Activated CD4-positive, alpha-beta T cell treated with anti-CD3 and anti-CD28 coated beads for 1 hour (primary cell): Measurements from ENCODE around the gene KDELR1.

Experiments
- DNase-seq: peaks from one replicate; pipeline ENCODE4 v3.0.0-alpha.2; 2020

Gene KDELR1

GRCh38 chr19:48391100-48392005 lies at the start of gene KDELR1:
KDELR1 (minus strand) TSS chr19:48391551; CDS start chr19:48391358, 193 bp downstream.
- DNase-seq = peak; percentile 60

GRCh38 chr19:48436586-48436985 lies 45.2 kb upstream of the KDELR1 start:
- no peak for DNase-seq

- DNase-seq = no peak
Observed at GRCh38 chr19:48433337-48433736, 42.0 kb upstream of the KDELR1 start.

- DNase-seq = no peak
Observed at GRCh38 chr19:48428670-48429069, 37.3 kb upstream of the KDELR1 start.

GRCh38 chr19:48424694-48425219 lies 33.4 kb upstream of the KDELR1 start:
- no peak for DNase-seq

GRCh38 chr19:48421548-48421947 lies 30.2 kb upstream of the KDELR1 start:
- no peak for DNase-seq

GRCh38 chr19:48419158-48419920 lies 28.0 kb upstream of the KDELR1 start:
- DNase-seq = peak; percentile 43

GRCh38 chr19:48418317-48419064 lies 27.1 kb upstream of the KDELR1 start:
- DNase-seq = no peak

GRCh38 chr19:48417421-48417820 lies 26.1 kb upstream of the KDELR1 start:
- DNase-seq = no peak

- DNase-seq = no peak
Observed at GRCh38 chr19:48415806-48416221, 24.5 kb upstream of the KDELR1 start.

GRCh38 chr19:48415395-48415794 lies 24.0 kb upstream of the KDELR1 start:
- DNase-seq = peak; percentile 45

- no peak for DNase-seq
Observed at GRCh38 chr19:48413879-48414587, 22.7 kb upstream of the KDELR1 start.

GRCh38 chr19:48405850-48406249 lies 14.5 kb upstream of the KDELR1 start:
- no peak for DNase-seq

GRCh38 chr19:48405010-48405659 lies 13.8 kb upstream of the KDELR1 start:
- no peak for DNase-seq

GRCh38 chr19:48403606-48404005 lies 12.3 kb upstream of the KDELR1 start:
- DNase-seq = no peak

GRCh38 chr19:48401287-48401686 lies 9.9 kb upstream of the KDELR1 start:
- DNase-seq = no peak

- DNase-seq = no peak
Observed at GRCh38 chr19:48400018-48400742, 8.8 kb upstream of the KDELR1 start.

- peak; percentile 73 for DNase-seq
Observed at GRCh38 chr19:48398375-48399235, 7.3 kb upstream of the KDELR1 start.

GRCh38 chr19:48398102-48398374 lies 6.7 kb upstream of the KDELR1 start:
- DNase-seq = no peak
